HG02938 (cell line): ENCODE results near the gene LSM12.
"Not testable (repeated sequence)": the region's sequence is repeated elsewhere in the genome, so short reads cannot be mapped to it uniquely, and the experiment has no call there.

ENCODE experiments used
- ATAC-seq: cut with Tn5 transposase; IDR thresholded peaks from one replicate; pipeline ENCODE4 v1.9.1; 2021; ENCODE audit warnings: mild to moderate bottlenecking, moderate library complexity; ENCODE audit not compliant: unreplicated experiment

LSM12 gene

GRCh38 chr17:44066204-44066930, at the start of gene LSM12:
Gene LSM12 (minus strand): TSS chr17:44066671. CDS start chr17:44066587, 84 bp downstream.
- peak; percentile 48 for ATAC-seq

GRCh38 chr17:44115585-44116415, 49.3 kb upstream of the LSM12 start:
- no peak for ATAC-seq

- no peak for ATAC-seq
Measured at GRCh38 chr17:44113868-44114840, 47.7 kb upstream of the LSM12 start.

GRCh38 chr17:44113382-44113781, 46.9 kb upstream of the LSM12 start:
- ATAC-seq = no peak

- no peak for ATAC-seq
Measured at GRCh38 chr17:44112284-44113280, 46.1 kb upstream of the LSM12 start.

- ATAC-seq = no peak
Measured at GRCh38 chr17:44111777-44112176, 45.3 kb upstream of the LSM12 start.

- ATAC-seq = no peak
Measured at GRCh38 chr17:44110823-44111633, 44.6 kb upstream of the LSM12 start.

- ATAC-seq = no peak
Measured at GRCh38 chr17:44110011-44110686, 43.7 kb upstream of the LSM12 start.

- ATAC-seq = no peak
Measured at GRCh38 chr17:44109312-44109630, 42.8 kb upstream of the LSM12 start.

- ATAC-seq = no peak
Measured at GRCh38 chr17:44108440-44109311, 42.2 kb upstream of the LSM12 start.

- no peak for ATAC-seq
Measured at GRCh38 chr17:44106801-44107200, 40.3 kb upstream of the LSM12 start.

GRCh38 chr17:44105941-44106340, 39.5 kb upstream of the LSM12 start:
- ATAC-seq = no peak

- ATAC-seq = no peak
Measured at GRCh38 chr17:44105483-44105882, 39.0 kb upstream of the LSM12 start.

- ATAC-seq = no peak
Measured at GRCh38 chr17:44102849-44103622, 36.6 kb upstream of the LSM12 start.

- not testable (repeated sequence) for ATAC-seq
Measured at GRCh38 chr17:44101858-44102257, 35.4 kb upstream of the LSM12 start.

GRCh38 chr17:44097110-44097958, 30.9 kb upstream of the LSM12 start:
- ATAC-seq = no peak
